Neural progenitor cell (in vitro differentiated cells): ENCODE measurements around the gene INSR. TPM values are rescaled to one million over a fixed set of nuclear protein-coding genes. Genes with fewer than 3 reads are reported as not detected.
"Not testable (repeated sequence)": the region's sequence is repeated elsewhere in the genome, so short reads cannot be mapped to it uniquely, and the experiment has no call there.

Experiments used
- DNase-seq: peaks from one replicate; pipeline ENCODE4 v3.0.0-alpha.2; 2016; ENCODE audit warnings: low spot score
- H2AFZ ChIP-seq: fragments of 200-600 bp; sonication (generic); replicated peaks from 2 replicates; pipeline ENCODE4 v1.6.1; 2016; ENCODE audit warnings: antibody characterized with exemption
- H3F3A ChIP-seq: fragments of 200-600 bp; sonication (generic); 2 replicates; pipeline ENCODE4 v1.6.1; 2016; ENCODE audit warnings: antibody characterized with exemption, low read depth
- H3K27ac ChIP-seq: fragments of 200-600 bp; sonication (generic); 2 replicates; pipeline ENCODE4 v1.5.1; 2016; ENCODE audit warnings: mild to moderate bottlenecking
- H3K27me3 ChIP-seq: fragments of 200-600 bp; sonication (generic); 2 replicates; pipeline ENCODE4 v1.6.1; 2016; ENCODE audit warnings: mild to moderate bottlenecking, moderate library complexity
- H3K36me3 ChIP-seq: fragments of 200-600 bp; sonication (generic); 2 replicates; pipeline ENCODE4 v1.5.1; 2016
- H3K4me1 ChIP-seq: fragments of 200-600 bp; sonication (generic); 2 replicates; pipeline ENCODE4 v1.6.1; 2016; ENCODE audit warnings: mixed run types
- H3K4me2 ChIP-seq: fragments of 200-600 bp; sonication (generic); 2 replicates; pipeline ENCODE4 v1.6.1; 2016
- H3K4me3 ChIP-seq: fragments of 200-600 bp; sonication (generic); 2 replicates; pipeline ENCODE4 v1.5.1; 2016
- H3K79me2 ChIP-seq: fragments of 200-600 bp; sonication (generic); 2 replicates; pipeline ENCODE4 v1.6.1; 2016; ENCODE audit warnings: low read depth
- H3K9ac ChIP-seq: fragments of 200-600 bp; sonication (generic); 2 replicates; pipeline ENCODE4 v1.6.1; 2016
- H3K9me3 ChIP-seq: fragments of 200-600 bp; sonication (generic); 2 replicates; pipeline ENCODE4 v1.5.1; 2016; ENCODE audit warnings: low read depth
- H4K20me1 ChIP-seq: fragments of 200-600 bp; sonication (generic); 2 replicates; pipeline ENCODE4 v1.6.1; 2016; ENCODE audit warnings: low read depth
- H3K27ac Mint-ChIP-seq: 3 replicates; pipeline ENCODE4 v1.8.0; 2021; ENCODE audit warnings: mixed read lengths
- H3K27me3 Mint-ChIP-seq: 2 replicates; pipeline ENCODE4 v1.8.0; 2022; ENCODE audit warnings: low read depth, mild to moderate bottlenecking, inconsistent platforms, moderate library complexity, mixed read lengths; ENCODE audit not compliant: insufficient read depth
- H3K36me3 Mint-ChIP-seq: 3 replicates; pipeline ENCODE4 v1.8.0; 2021; ENCODE audit warnings: mixed read lengths
- H3K4me1 Mint-ChIP-seq: 3 replicates; pipeline ENCODE4 v1.8.0; 2021; ENCODE audit warnings: mixed read lengths
- H3K4me3 Mint-ChIP-seq: 3 replicates; pipeline ENCODE4 v1.8.0; 2021; ENCODE audit warnings: mild to moderate bottlenecking, moderate library complexity, mixed read lengths
- H3K9me3 Mint-ChIP-seq: 3 replicates; pipeline ENCODE4 v1.8.0; 2020; ENCODE audit warnings: mixed read lengths
- CTCF ChIP-seq: fragments of 200-600 bp; sonication (generic); IDR thresholded peaks from 2 replicates; pipeline ENCODE4 v1.5.1; 2017; ENCODE audit warnings: antibody characterized with exemption, mild to moderate bottlenecking
- EZH2 ChIP-seq: fragments of 200-600 bp; sonication (generic); IDR thresholded peaks from 2 replicates; pipeline ENCODE4 v1.6.1; 2017; ENCODE audit warnings: antibody characterized with exemption, mild to moderate bottlenecking, moderate library complexity
- EZH2phosphoT487 ChIP-seq: fragments of 200-600 bp; sonication (generic); IDR thresholded peaks from 2 replicates; pipeline ENCODE4 v1.6.1; 2017; ENCODE audit warnings: antibody characterized with exemption
- total RNA-seq: library from RNA; depleted of rRNA; stranded (reverse); fragments of >200 nt; gene quantifications from 2 replicates; pipeline ENCODE4 v1.2.3, GENCODE V29; 2015; ENCODE audit warnings: low replicate concordance

Gene INSR
- total RNA-seq, 1 donor from 2014 or later = 20.8 TPM

- Mint-ChIP-seq H3K36me3 (peaks cover 8% of the 10 kb centered on the region), H3K27ac (no peak overlapping the region), H3K9me3 (peaks cover 7% of the 10 kb centered on the region), H3K27me3 (no peaks in the 10 kb centered on the region), H3K4me1 (no peaks in the 10 kb centered on the region), H3K4me3 (no peak overlapping the region)
- H3K4me2 ChIP-seq = no peak overlapping the region
- no peaks in the 10 kb centered on the region for H4K20me1 ChIP-seq
- no peak for DNase-seq
- no peak overlapping the region for H2AFZ ChIP-seq
- H3K27me3 ChIP-seq = no peaks in the 10 kb centered on the region
- no peak overlapping the region for H3K27ac ChIP-seq
- no peaks in the 10 kb centered on the region for H3K4me1 ChIP-seq
- H3K4me3 ChIP-seq = no peak overlapping the region
- H3F3A ChIP-seq = peaks cover 4% of the 10 kb centered on the region
- no peaks in the 10 kb centered on the region for H3K9me3 ChIP-seq
- no peak for TF ChIP-seq EZH2
- no peak for TF ChIP-seq CTCF
- TF ChIP-seq EZH2phosphoT487 = no peak
- H3K79me2 ChIP-seq = no peaks in the 10 kb centered on the region
- H3K9ac ChIP-seq = no peak overlapping the region
- no peaks in the 10 kb centered on the region for H3K36me3 ChIP-seq
Measured at GRCh38 chr19:7149956-7150705, 144.1 kb downstream of the INSR start.

- not testable (repeated sequence) for H3K27ac Mint-ChIP-seq, H3K4me2 ChIP-seq, H3K36me3 ChIP-seq, H3K4me3 Mint-ChIP-seq, DNase-seq, H3K36me3 Mint-ChIP-seq, H3K4me3 ChIP-seq, H3K4me1 ChIP-seq, H3K9me3 ChIP-seq, H3K27me3 ChIP-seq, H3F3A ChIP-seq, H3K27me3 Mint-ChIP-seq, H3K4me1 Mint-ChIP-seq, H3K79me2 ChIP-seq, H4K20me1 ChIP-seq, H2AFZ ChIP-seq, H3K27ac ChIP-seq, H3K9ac ChIP-seq, H3K9me3 Mint-ChIP-seq
Measured at GRCh38 chr19:7147119-7147675, 147.0 kb downstream of the INSR start.

- not testable (repeated sequence) for H3K4me3 Mint-ChIP-seq, H3K9me3 Mint-ChIP-seq, H3K9ac ChIP-seq
Measured at GRCh38 chr19:7146086-7146485, 148.1 kb downstream of the INSR start.

GRCh38 chr19:7145494-7145893 is 148.7 kb downstream of the INSR start:
- H3K4me1 ChIP-seq = no peaks in the 10 kb centered on the region
- no peaks in the 10 kb centered on the region for H3K27me3 ChIP-seq
- no peak overlapping the region for H3K4me3 Mint-ChIP-seq
- H3K9ac ChIP-seq = no peak overlapping the region
- H3K27ac Mint-ChIP-seq = no peak overlapping the region
- no peak overlapping the region for H2AFZ ChIP-seq
- no peak for DNase-seq
- TF ChIP-seq EZH2 (no peak), EZH2phosphoT487 (no peak), CTCF (no peak)
- no peak overlapping the region for H3K4me3 ChIP-seq
- no peak overlapping the region for H3K27ac ChIP-seq
- peaks cover 2% of the 10 kb centered on the region for H3K27me3 Mint-ChIP-seq
- no peaks in the 10 kb centered on the region for H4K20me1 ChIP-seq
- H3K4me2 ChIP-seq = no peak overlapping the region
- peaks cover 7% of the 10 kb centered on the region for H3K9me3 Mint-ChIP-seq
- no peaks in the 10 kb centered on the region for H3F3A ChIP-seq
- H3K9me3 ChIP-seq = no peaks in the 10 kb centered on the region
- no peaks in the 10 kb centered on the region for H3K4me1 Mint-ChIP-seq
- H3K36me3 Mint-ChIP-seq = peaks cover 11% of the 10 kb centered on the region
- no peaks in the 10 kb centered on the region for H3K36me3 ChIP-seq
- no peaks in the 10 kb centered on the region for H3K79me2 ChIP-seq

More at GRCh38 chr19:7146086-7146485, 148.1 kb downstream of the INSR start:
- not testable (repeated sequence) for H3K4me1 Mint-ChIP-seq, H2AFZ ChIP-seq, H3K4me3 ChIP-seq, H3K9me3 ChIP-seq, H3K27me3 ChIP-seq, H3K36me3 ChIP-seq, H3K27ac ChIP-seq, H3K27me3 Mint-ChIP-seq, H3K27ac Mint-ChIP-seq, H3K4me2 ChIP-seq, H3K4me1 ChIP-seq, H3F3A ChIP-seq, H3K79me2 ChIP-seq, DNase-seq, H4K20me1 ChIP-seq
- peaks cover 11% of the 10 kb centered on the region for H3K36me3 Mint-ChIP-seq
